SK-N-SH treated with all-trans-retinoic acid at 6 μM for 48 hours (cell line): ENCODE data around the gene LANCL3.

ENCODE experiments used
- ATAC-seq: fragments of 200-7000 bp; cut with Tn5 transposase; 3 replicates; pipeline ENCODE4 v1.9.1; 2020; ENCODE audit warnings: mild to moderate bottlenecking, moderate library complexity
- ARNTL ChIP-seq: fragments of 450-650 bp; formaldehyde crosslinking; IDR thresholded peaks from 2 replicates; pipeline ENCODE4 v1.5.0; 2020; ENCODE audit warnings: low read depth, mild to moderate bottlenecking, moderate library complexity, borderline replicate concordance
- BACH2 ChIP-seq: fragments of 250-450 bp; sonication (Bioruptor Pico); IDR thresholded peaks from 2 replicates; pipeline ENCODE4 v1.9.0; 2021; ENCODE audit warnings: mild to moderate bottlenecking, borderline replicate concordance
- CREB5 ChIP-seq: fragments of 250-450 bp; sonication (Bioruptor Pico); IDR thresholded peaks from 2 replicates; pipeline ENCODE4 v1.5.1; 2020; ENCODE audit warnings: low read depth, mild to moderate bottlenecking, moderate library complexity
- CSDC2 ChIP-seq: fragments of 250-450 bp; sonication (Bioruptor Pico); IDR thresholded peaks from 2 replicates; pipeline ENCODE4 v1.5.0; 2020; ENCODE audit warnings: mild to moderate bottlenecking, moderate library complexity
- CSRNP3 ChIP-seq: fragments of 250-450 bp; sonication (Bioruptor Pico); IDR thresholded peaks from 2 replicates; pipeline ENCODE4 v1.5.1; 2021; ENCODE audit warnings: mild to moderate bottlenecking, moderate library complexity
- GLIS3 ChIP-seq: fragments of 250-450 bp; sonication (Bioruptor Pico); IDR thresholded peaks from 2 replicates; pipeline ENCODE4 v1.5.0; 2020; ENCODE audit warnings: mild to moderate bottlenecking, moderate library complexity
- OSR1 ChIP-seq: fragments of 250-450 bp; sonication (Bioruptor Pico); IDR thresholded peaks from 2 replicates; pipeline ENCODE4 v1.8.0; 2022; ENCODE audit warnings: moderate library complexity, mild to moderate bottlenecking, inconsistent platforms
- PATZ1 ChIP-seq: fragments of 250-450 bp; sonication (Bioruptor Pico); IDR thresholded peaks from 2 replicates; pipeline ENCODE4 v1.8.0; 2020; ENCODE audit warnings: mild to moderate bottlenecking, moderate library complexity, borderline replicate concordance
- POU6F1 ChIP-seq: fragments of 250-450 bp; sonication (Bioruptor Pico); IDR thresholded peaks from 2 replicates; pipeline ENCODE4 v1.8.0; 2021; ENCODE audit warnings: low read depth, mild to moderate bottlenecking, moderate library complexity, borderline replicate concordance
- PPARA ChIP-seq: fragments of 250-450 bp; sonication (Bioruptor Pico); IDR thresholded peaks from 2 replicates; pipeline ENCODE4 v1.5.0; 2020; ENCODE audit warnings: mild to moderate bottlenecking, borderline replicate concordance
- RARB ChIP-seq: fragments of 250-450 bp; sonication (Bioruptor Pico); IDR thresholded peaks from 2 replicates; pipeline ENCODE4 v1.8.0; 2021; ENCODE audit warnings: mild to moderate bottlenecking, moderate library complexity
- SNAI2 ChIP-seq: fragments of 250-450 bp; sonication (Bioruptor Pico); IDR thresholded peaks from 2 replicates; pipeline ENCODE4 v1.5.0; 2020; ENCODE audit warnings: mild to moderate bottlenecking, moderate library complexity
- TOX ChIP-seq: fragments of 250-450 bp; sonication (Bioruptor Pico); IDR thresholded peaks from 2 replicates; pipeline ENCODE4 v1.8.0; 2021; ENCODE audit warnings: mild to moderate bottlenecking, moderate library complexity, borderline replicate concordance
- ZC3H10 ChIP-seq: fragments of 250-450 bp; sonication (Bioruptor Pico); IDR thresholded peaks from 2 replicates; pipeline ENCODE4 v1.5.1; 2021; ENCODE audit warnings: mild to moderate bottlenecking, moderate library complexity
- ZFP3 ChIP-seq: fragments of 250-450 bp; sonication (Bioruptor Pico); IDR thresholded peaks from 2 replicates; pipeline ENCODE4 v1.5.0; 2020; ENCODE audit warnings: mild to moderate bottlenecking, moderate library complexity
- ZFP30 ChIP-seq: fragments of 450-650 bp; formaldehyde crosslinking; IDR thresholded peaks from 2 replicates; pipeline ENCODE4 v1.5.0; 2022; ENCODE audit warnings: mild to moderate bottlenecking, moderate library complexity
- ZNF565 ChIP-seq: fragments of 450-650 bp; formaldehyde crosslinking; conservative IDR thresholded peaks from 2 replicates; pipeline ENCODE4 v1.5.0; 2020; ENCODE audit warnings: low read depth, mild to moderate bottlenecking, moderate library complexity
- ZNF70 ChIP-seq: fragments of 450-650 bp; formaldehyde crosslinking; IDR thresholded peaks from 2 replicates; pipeline ENCODE4 v1.5.0; 2020; ENCODE audit warnings: mild to moderate bottlenecking, moderate library complexity
- ZNF8 ChIP-seq: fragments of 450-650 bp; formaldehyde crosslinking; IDR thresholded peaks from 2 replicates; pipeline ENCODE4 v1.5.0; 2020; ENCODE audit warnings: mild to moderate bottlenecking, moderate library complexity
- TF ChIP-seq, protein P1 (sequence below): fragments of 250-450 bp; sonication (Bioruptor Pico); IDR thresholded peaks from 2 replicates; pipeline ENCODE4 v1.5.0; 2020; ENCODE audit warnings: mild to moderate bottlenecking, moderate library complexity

The LANCL3 gene

GRCh38 chrX:37692918-37693317, 121.5 kb downstream of the LANCL3 start:
- TF ChIP-seq OSR1 (CRISPR knock-in tag) (no peak), ZNF8 (no peak), CSRNP3 (CRISPR knock-in tag) (no peak)
- no peak for ATAC-seq

- ATAC-seq: no peak
- TF ChIP-seq POU6F1 (no peak), OSR1 (CRISPR knock-in tag) (no peak), ZC3H10 (CRISPR knock-in tag) (no peak), ZNF565 (CRISPR knock-in tag) (no peak), ARNTL (CRISPR knock-in tag) (no peak), CSDC2 (CRISPR knock-in tag) (no peak), ZFP30 (CRISPR knock-in tag) (no peak), RARB (CRISPR knock-in tag) (no peak), BACH2 (no peak), ZNF70 (CRISPR knock-in tag) (no peak), GLIS3 (CRISPR knock-in tag) (no peak), PATZ1 (CRISPR knock-in tag) (no peak)
- TF ChIP-seq, protein P1, sequence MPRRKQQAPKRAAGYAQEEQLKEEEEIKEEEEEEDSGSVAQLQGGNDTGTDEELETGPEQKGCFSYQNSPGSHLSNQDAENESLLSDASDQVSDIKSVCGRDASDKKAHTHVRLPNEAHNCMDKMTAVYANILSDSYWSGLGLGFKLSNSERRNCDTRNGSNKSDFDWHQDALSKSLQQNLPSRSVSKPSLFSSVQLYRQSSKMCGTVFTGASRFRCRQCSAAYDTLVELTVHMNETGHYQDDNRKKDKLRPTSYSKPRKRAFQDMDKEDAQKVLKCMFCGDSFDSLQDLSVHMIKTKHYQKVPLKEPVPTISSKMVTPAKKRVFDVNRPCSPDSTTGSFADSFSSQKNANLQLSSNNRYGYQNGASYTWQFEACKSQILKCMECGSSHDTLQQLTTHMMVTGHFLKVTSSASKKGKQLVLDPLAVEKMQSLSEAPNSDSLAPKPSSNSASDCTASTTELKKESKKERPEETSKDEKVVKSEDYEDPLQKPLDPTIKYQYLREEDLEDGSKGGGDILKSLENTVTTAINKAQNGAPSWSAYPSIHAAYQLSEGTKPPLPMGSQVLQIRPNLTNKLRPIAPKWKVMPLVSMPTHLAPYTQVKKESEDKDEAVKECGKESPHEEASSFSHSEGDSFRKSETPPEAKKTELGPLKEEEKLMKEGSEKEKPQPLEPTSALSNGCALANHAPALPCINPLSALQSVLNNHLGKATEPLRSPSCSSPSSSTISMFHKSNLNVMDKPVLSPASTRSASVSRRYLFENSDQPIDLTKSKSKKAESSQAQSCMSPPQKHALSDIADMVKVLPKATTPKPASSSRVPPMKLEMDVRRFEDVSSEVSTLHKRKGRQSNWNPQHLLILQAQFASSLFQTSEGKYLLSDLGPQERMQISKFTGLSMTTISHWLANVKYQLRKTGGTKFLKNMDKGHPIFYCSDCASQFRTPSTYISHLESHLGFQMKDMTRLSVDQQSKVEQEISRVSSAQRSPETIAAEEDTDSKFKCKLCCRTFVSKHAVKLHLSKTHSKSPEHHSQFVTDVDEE (CRISPR knock-in tag): no peak
Measured at GRCh38 chrX:37697169-37697760, 125.8 kb downstream of the LANCL3 start.

GRCh38 chrX:37701588-37701987, 130.1 kb downstream of the LANCL3 start:
- TF ChIP-seq CREB5: no peak
- no peak for TF ChIP-seq ZNF70 (CRISPR knock-in tag)
- TF ChIP-seq TOX (CRISPR knock-in tag): no peak
- no peak for TF ChIP-seq ARNTL (CRISPR knock-in tag)
- no peak for TF ChIP-seq ZFP3 (CRISPR knock-in tag)
- no peak for TF ChIP-seq PPARA (CRISPR knock-in tag)
- TF ChIP-seq CSRNP3 (CRISPR knock-in tag): no peak
- no peak for TF ChIP-seq ZNF565 (CRISPR knock-in tag)
- TF ChIP-seq, protein P1 (CRISPR knock-in tag): no peak
- TF ChIP-seq SNAI2 (CRISPR knock-in tag): no peak
- TF ChIP-seq, all 23 proteins: peak for 0
- ATAC-seq: no peak
